B cell (primary cell): ENCODE data around the gene RTKN.

ENCODE experiments used
- EZH2 ChIP-seq: IDR thresholded peaks from 2 replicates; pipeline ENCODE4 v1.6.1; 2012; ENCODE audit warnings: borderline replicate concordance, low read depth, mild to moderate bottlenecking, moderate library complexity, low read length; ENCODE audit not compliant: insufficient read depth, poor library complexity, severe bottlenecking
- TF ChIP-seq, protein P1 (sequence below): fragments of 200-600 bp; IDR thresholded peaks from one replicate; pipeline ENCODE4 v1.8.0; 2022; ENCODE audit warnings: antibody characterized with exemption, mild to moderate bottlenecking

DNA sequence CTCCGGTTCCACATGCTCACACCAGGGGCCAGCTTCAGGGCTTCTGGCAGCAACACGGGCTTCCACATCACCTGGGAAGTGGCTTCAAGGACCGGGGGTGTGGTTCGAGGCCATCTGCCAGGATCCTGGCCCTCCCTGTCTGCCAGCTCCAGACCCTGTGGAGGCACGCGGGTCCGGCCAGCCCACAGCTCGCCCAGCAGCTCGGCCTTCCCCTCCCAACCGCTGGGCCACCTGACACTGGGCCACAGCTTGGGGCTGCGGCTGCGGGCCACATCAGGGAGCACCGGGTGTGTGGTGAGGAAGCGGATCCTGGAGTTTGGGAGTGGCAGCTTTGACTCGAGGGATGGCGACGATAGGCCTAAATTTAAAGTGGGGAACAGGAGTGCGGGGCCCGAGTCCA, 27.3 kb downstream of the RTKN start:
- TF ChIP-seq, protein P1, sequence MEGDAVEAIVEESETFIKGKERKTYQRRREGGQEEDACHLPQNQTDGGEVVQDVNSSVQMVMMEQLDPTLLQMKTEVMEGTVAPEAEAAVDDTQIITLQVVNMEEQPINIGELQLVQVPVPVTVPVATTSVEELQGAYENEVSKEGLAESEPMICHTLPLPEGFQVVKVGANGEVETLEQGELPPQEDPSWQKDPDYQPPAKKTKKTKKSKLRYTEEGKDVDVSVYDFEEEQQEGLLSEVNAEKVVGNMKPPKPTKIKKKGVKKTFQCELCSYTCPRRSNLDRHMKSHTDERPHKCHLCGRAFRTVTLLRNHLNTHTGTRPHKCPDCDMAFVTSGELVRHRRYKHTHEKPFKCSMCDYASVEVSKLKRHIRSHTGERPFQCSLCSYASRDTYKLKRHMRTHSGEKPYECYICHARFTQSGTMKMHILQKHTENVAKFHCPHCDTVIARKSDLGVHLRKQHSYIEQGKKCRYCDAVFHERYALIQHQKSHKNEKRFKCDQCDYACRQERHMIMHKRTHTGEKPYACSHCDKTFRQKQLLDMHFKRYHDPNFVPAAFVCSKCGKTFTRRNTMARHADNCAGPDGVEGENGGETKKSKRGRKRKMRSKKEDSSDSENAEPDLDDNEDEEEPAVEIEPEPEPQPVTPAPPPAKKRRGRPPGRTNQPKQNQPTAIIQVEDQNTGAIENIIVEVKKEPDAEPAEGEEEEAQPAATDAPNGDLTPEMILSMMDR, result no peak
- no peak for TF ChIP-seq EZH2
